Activated effector memory CD4-positive, alpha-beta T cell treated with anti-CD3 and anti-CD28 coated beads, Interleukin-2, amount 50 U/mL, for 16 hours (primary cell): ENCODE measurements around the gene ULK4.
"Not testable (repeated sequence)": the region's sequence is repeated elsewhere in the genome, so short reads cannot be mapped to it uniquely, and the experiment has no call there.

ENCODE experiments used
- DNase-seq: peaks from one replicate; pipeline ENCODE4 v3.0.0-alpha.2; 2020

The ULK4 gene

GRCh38 chr3:41288785-41289184 is 673.1 kb downstream of the ULK4 start:
- DNase-seq: no peak

GRCh38 chr3:41286305-41286704 is 675.6 kb downstream of the ULK4 start:
- no peak for DNase-seq

GRCh38 chr3:41284934-41285333 is 677.0 kb downstream of the ULK4 start:
- DNase-seq: not testable (repeated sequence)

- no peak for DNase-seq
These were observed 684.0 kb downstream of the ULK4 start for GRCh38 chr3:41277790-41278465.

- no peak for DNase-seq
These were observed 685.7 kb downstream of the ULK4 start for GRCh38 chr3:41276191-41276590.

GRCh38 chr3:41274944-41275668 is 686.8 kb downstream of the ULK4 start:
- DNase-seq: no peak

GRCh38 chr3:41272667-41273066 is 689.2 kb downstream of the ULK4 start:
- no peak for DNase-seq

GRCh38 chr3:41267975-41268640 is 693.8 kb downstream of the ULK4 start:
- DNase-seq: no peak

- DNase-seq: no peak
These were observed 696.1 kb downstream of the ULK4 start for GRCh38 chr3:41265823-41266273.

GRCh38 chr3:41265011-41265545 is 696.8 kb downstream of the ULK4 start:
- DNase-seq: no peak

GRCh38 chr3:41260063-41260450 is 701.8 kb downstream of the ULK4 start:
- no peak for DNase-seq

GRCh38 chr3:41259449-41260062 is 702.3 kb downstream of the ULK4 start:
- no peak for DNase-seq

GRCh38 chr3:41258239-41258800 is 703.6 kb downstream of the ULK4 start:
- no peak for DNase-seq

- no peak for DNase-seq
These were observed 710.3 kb downstream of the ULK4 start for GRCh38 chr3:41251593-41251992.

- no peak for DNase-seq
These were observed 711.1 kb downstream of the ULK4 start for GRCh38 chr3:41250825-41251224.

- DNase-seq: no peak
These were observed 712.6 kb downstream of the ULK4 start for GRCh38 chr3:41249318-41249717.

GRCh38 chr3:41248525-41248924 is 713.4 kb downstream of the ULK4 start:
- no peak for DNase-seq

GRCh38 chr3:41247055-41248004 is 714.6 kb downstream of the ULK4 start:
- no peak for DNase-seq

- DNase-seq: no peak
These were observed 717.1 kb downstream of the ULK4 start for GRCh38 chr3:41244620-41245336.

- no peak for DNase-seq
These were observed 718.7 kb downstream of the ULK4 start for GRCh38 chr3:41243183-41243582.
